Left lung (tissue), 14 donors: ENCODE results near the gene BGLAP. TPM values are rescaled to one million over a fixed set of nuclear protein-coding genes. Genes with fewer than 3 reads are reported as not detected.

Experiments used
- ATAC-seq: fragments of 200-7000 bp; cut with Tn5 transposase; one replicate; pipeline ENCODE4 v1.9.1; 2020; ENCODE audit warnings: moderate library complexity
- DNase-seq, 4 donors: peaks; one replicate each; pipeline ENCODE4 v3.0.0-alpha.2; 2013 to 2020
- H3K27ac ChIP-seq, 2 donors: fragments of 200-600 bp; sonication (generic) in 1 of 2; one replicate each; pipeline versions ENCODE4 v1.5.0 to v1.8.0; 2020 to 2021
- H3K27me3 ChIP-seq, 2 donors: fragments of 200-600 bp; sonication (generic) in 1 of 2; one replicate each; pipeline versions ENCODE4 v1.5.0 to v1.8.0; 2020 to 2021
- H3K36me3 ChIP-seq, 2 donors: fragments of 200-600 bp; sonication (generic) in 1 of 2; one replicate each; pipeline versions ENCODE4 v1.5.0 to v1.8.0; 2020 to 2021
- H3K4me1 ChIP-seq, 2 donors: fragments of 200-600 bp; one replicate each; pipeline ENCODE4 v1.8.0; 2021
- H3K4me3 ChIP-seq, 2 donors: fragments of 200-600 bp; sonication (generic) in 1 of 2; one replicate each; pipeline versions ENCODE4 v1.5.0 to v1.8.0; 2020 to 2021; ENCODE audit warnings: mild to moderate bottlenecking in 1 of 2
- H3K9me3 ChIP-seq, 2 donors: fragments of 200-600 bp; sonication (generic) in 1 of 2; one replicate each; pipeline versions ENCODE4 v1.5.0 to v1.8.0; 2020 to 2021
- CTCF ChIP-seq, 2 donors: fragments of 200-600 bp; sonication (generic) in 1 of 2; IDR thresholded peaks; one replicate each; pipeline versions ENCODE4 v1.5.0 to v1.8.0; 2021; ENCODE audit warnings: antibody characterized with exemption in 2 of 2
- intact Hi-C, 2 donors: fragments of 100-400 bp; cut with DNase I; formaldehyde crosslinking; loops; one replicate each; pipeline versions ENCODE4 v1.11.2 to v1.14.2; 2022
- long read RNA-seq, 12 donors: library from polyadenylated mRNA in 2 of 12; unstranded in 2 of 12; transcript quantifications; one replicate each; pipeline ENCODE4 v2.0.0 and lab custom pipeline, GENCODE V29; 2019 to 2026
- polyA plus RNA-seq, 6 donors: library from polyadenylated mRNA; unstranded; fragments of 120-200 nt; gene quantifications; one replicate each; pipeline ENCODE4 v1.2.1, GENCODE V29; 2013; ENCODE audit not compliant: insufficient read length in 6 of 6
- total RNA-seq, 2 donors: library from RNA; stranded (reverse); fragmentation: NEBNext Ultra II Directional; extraction: Animal tissue kit (Norgen Biotek cat#: 25700); gene quantifications; one replicate each; pipeline ENCODE4 v1.2.1, GENCODE V29; 2021
- donor health status: DM: no; HTN: yes; CAD: no.
- donor health status: DM: no; HTN: no; CAD: no.

The BGLAP gene
- 1 to 10 TPM in 1 of 2 donors, under 1 TPM in 1; 0.99 to 1.0 TPM for total RNA-seq
- polyA plus RNA-seq = 10 to 100 TPM in 1 of 6 donors, 1 to 10 TPM in 5; 2.9 to 10.3 (median 6.5) TPM
- long read RNA-seq, donor 1 = 0 reads
- long read RNA-seq, donor 2 = 0 reads
- long read RNA-seq, donor 3 = 0 reads
- long read RNA-seq, donor 4 = 0 reads
- long read RNA-seq, donor 5 = 0 reads
- long read RNA-seq, donor 6 = 0 reads
- long read RNA-seq, donor 7, partial matches to known transcripts = 0 of 1 reads
- long read RNA-seq, donor 7, other reads (novel, unspliced or antisense) = 0 of 1 reads
- long read RNA-seq, donor 8 = 0 reads
- long read RNA-seq, donor 9 = 0 reads
- long read RNA-seq, donor 10 = 0 reads
- long read RNA-seq, donor 11 = 0 reads
- long read RNA-seq, donor 12, partial matches to known transcripts = 0 of 1 reads
- long read RNA-seq, donor 12, other reads (novel, unspliced or antisense) = 0 of 1 reads

- Histone ChIP-seq H3K4me1 (peaks cover 8 to 22% of the 10 kb centered on the region in 2 donors), H3K27ac (no peak within 1 kb of the TSS), H3K27me3 (peaks cover 0 to 25% of the 10 kb centered on the region in 2 donors), H3K36me3 (peaks cover 0 to 54% of the 10 kb centered on the region in 2 donors), H3K9me3 (no peaks in the 10 kb centered on the region), H3K4me3 (no peak within 1 kb of the TSS)
- TF ChIP-seq CTCF (IDR thresholded peaks at IDR 0.05) = no peak
- intact Hi-C loops = no loop called here
- DNase-seq = peak in 1 of 4 donors; percentile 53
- ATAC-seq = no peak
Measured at GRCh38 chr1:156241926-156242325, at the start of gene BGLAP. Gene BGLAP (plus strand): TSS chr1:156242184. CDS start chr1:156242232, 48 bp downstream.

GRCh38 chr1:156193208-156193487 lies 48.8 kb upstream of the BGLAP start:
- ATAC-seq = no peak

GRCh38 chr1:156193488-156194299 lies 48.3 kb upstream of the BGLAP start, which contains the start of gene SLC25A44:
Gene SLC25A44 (plus strand): TSS chr1:156194104. CDS start chr1:156199848, 5,744 bp downstream.
- ATAC-seq = peak; percentile 98
- Histone ChIP-seq H3K27me3 (no peaks in the 10 kb centered on the region), H3K4me1 (peaks cover 5 to 56% of the 10 kb centered on the region in 2 donors), H3K4me3 (peak within 1 kb of the TSS; percentile 92 to 95), H3K36me3 (peaks cover 0 to 18% of the 10 kb centered on the region in 2 donors), H3K27ac (peak within 1 kb of the TSS; percentile 84 to 89), H3K9me3 (no peaks in the 10 kb centered on the region)
- intact Hi-C loops = no loop called here
- DNase-seq = peak; percentile 93 to 99 (median 98)
- TF ChIP-seq CTCF (IDR thresholded peaks at IDR 0.05) = peak; percentile 48 to 69

More at GRCh38 chr1:156193208-156193487, 48.8 kb upstream of the BGLAP start:
- Histone ChIP-seq H3K4me3 (peak overlapping the region; percentile 92 to 95), H3K27me3 (no peaks in the 10 kb centered on the region), H3K4me1 (peaks cover 5 to 54% of the 10 kb centered on the region in 2 donors), H3K36me3 (peaks cover 0 to 18% of the 10 kb centered on the region in 2 donors), H3K9me3 (no peaks in the 10 kb centered on the region), H3K27ac (peak overlapping the region; percentile 84 to 89)
- intact Hi-C loops = no loop called here
- no peak for DNase-seq
- no peak for TF ChIP-seq CTCF (IDR thresholded peaks at IDR 0.05)

GRCh38 chr1:156194300-156194652 lies 47.7 kb upstream of the BGLAP start:
- ATAC-seq (no peak), DNase-seq (no peak)
- Histone ChIP-seq H3K9me3 (no peaks in the 10 kb centered on the region), H3K4me3 (peak overlapping the region; percentile 92 to 95), H3K27ac (peak overlapping the region in 1 of 2 donors; percentile 89), H3K36me3 (peaks cover 0 to 24% of the 10 kb centered on the region in 2 donors), H3K27me3 (no peaks in the 10 kb centered on the region), H3K4me1 (peaks cover 5 to 61% of the 10 kb centered on the region in 2 donors)
- TF ChIP-seq CTCF (IDR thresholded peaks at IDR 0.05) = no peak
- intact Hi-C loops = no loop called here

GRCh38 chr1:156195853-156196252 lies 46.1 kb upstream of the BGLAP start:
- DNase-seq = no peak
- ATAC-seq = no peak
- intact Hi-C loops = no loop called here
- Histone ChIP-seq H3K4me1 (peaks cover 5 to 68% of the 10 kb centered on the region in 2 donors), H3K36me3 (peaks cover 0 to 38% of the 10 kb centered on the region in 2 donors), H3K4me3 (no peak overlapping the region), H3K27ac (no peak overlapping the region), H3K9me3 (no peaks in the 10 kb centered on the region), H3K27me3 (no peaks in the 10 kb centered on the region)
- TF ChIP-seq CTCF (IDR thresholded peaks at IDR 0.05) = no peak
